Measurements from ENCODE around the gene MYO1D. TPM values are rescaled to one million over a fixed set of nuclear protein-coding genes. Genes with fewer than 3 reads are reported as not detected.

MYO1D gene
- total RNA-seq, 1 donor from 2014 or later, result 18.0 TPM

GRCh38 chr17:32777436-32777835, 99.5 kb downstream of the MYO1D start:
- H3K4me1 ChIP-seq (ENCODE audit: insufficient read depth, low read length), result no peaks in the 10 kb centered on the region
- Mint-ChIP-seq H3K27ac (ENCODE audit: unreplicated experiment) (no peak overlapping the region), H3K4me3 (ENCODE audit: unreplicated experiment) (no peak overlapping the region), H3K4me1 (ENCODE audit: low read depth, unreplicated experiment) (peaks cover 12% of the 10 kb centered on the region), H3K9me3 (ENCODE audit: unreplicated experiment) (no peaks in the 10 kb centered on the region), H3K36me3 (ENCODE audit: low read depth, unreplicated experiment) (no peaks in the 10 kb centered on the region), H3K27me3 (ENCODE audit: low read depth, unreplicated experiment) (no peaks in the 10 kb centered on the region)
- no peak overlapping the region for H3K9ac ChIP-seq (ENCODE audit: low read length)
- H3K9me3 ChIP-seq (ENCODE audit: insufficient read depth, low read depth, low read length), result no peaks in the 10 kb centered on the region
- no peak for FAIRE-seq
- no peak overlapping the region for H3K4me2 ChIP-seq (ENCODE audit: low read length)
- H3K27me3 ChIP-seq (ENCODE audit: insufficient read depth, low read length), result no peaks in the 10 kb centered on the region
- no peaks in the 10 kb centered on the region for H4K20me1 ChIP-seq (ENCODE audit: insufficient read depth, low read length)
- no peak for TF ChIP-seq CTCF (IDR thresholded peaks at IDR 0.05; ENCODE audit: insufficient read depth, low read depth, low read length)
- H3K36me3 ChIP-seq (ENCODE audit: insufficient read depth, low read length), result no peaks in the 10 kb centered on the region
- H2AFZ ChIP-seq (ENCODE audit: low read depth, low read length), result no peak overlapping the region
- H3K4me3 ChIP-seq (ENCODE audit: insufficient read depth, low read depth, low read length), result no peak overlapping the region
- DNase-seq (ENCODE audit: low read depth), result no peak
- H3K79me2 ChIP-seq (ENCODE audit: insufficient read depth, low read length), result no peaks in the 10 kb centered on the region
- no peak overlapping the region for H3K27ac ChIP-seq (ENCODE audit: low read depth, low read length)

- no peak overlapping the region for H3K27ac ChIP-seq (ENCODE audit: low read depth, low read length)
- Mint-ChIP-seq H3K4me1 (ENCODE audit: low read depth, unreplicated experiment) (peaks cover 8% of the 10 kb centered on the region), H3K36me3 (ENCODE audit: low read depth, unreplicated experiment) (no peaks in the 10 kb centered on the region), H3K9me3 (ENCODE audit: unreplicated experiment) (no peaks in the 10 kb centered on the region), H3K27me3 (ENCODE audit: low read depth, unreplicated experiment) (no peaks in the 10 kb centered on the region), H3K27ac (ENCODE audit: unreplicated experiment) (no peak overlapping the region), H3K4me3 (ENCODE audit: unreplicated experiment) (no peak overlapping the region)
- DNase-seq (ENCODE audit: low read depth) (no peak), FAIRE-seq (no peak)
- H3K79me2 ChIP-seq (ENCODE audit: insufficient read depth, low read length), result no peaks in the 10 kb centered on the region
- no peak overlapping the region for H2AFZ ChIP-seq (ENCODE audit: low read depth, low read length)
- no peak overlapping the region for H3K9ac ChIP-seq (ENCODE audit: low read length)
- no peak overlapping the region for H3K4me2 ChIP-seq (ENCODE audit: low read length)
- no peaks in the 10 kb centered on the region for H3K27me3 ChIP-seq (ENCODE audit: insufficient read depth, low read length)
- no peak for TF ChIP-seq EZH2 (IDR thresholded peaks at IDR 0.05; ENCODE audit: insufficient read depth, low read length)
- no peak for TF ChIP-seq CTCF (IDR thresholded peaks at IDR 0.05; ENCODE audit: insufficient read depth, low read depth, low read length)
- no peaks in the 10 kb centered on the region for H3K4me1 ChIP-seq (ENCODE audit: insufficient read depth, low read length)
- no peaks in the 10 kb centered on the region for H4K20me1 ChIP-seq (ENCODE audit: insufficient read depth, low read length)
- H3K4me3 ChIP-seq (ENCODE audit: insufficient read depth, low read depth, low read length), result no peak overlapping the region
- H3K9me3 ChIP-seq (ENCODE audit: insufficient read depth, low read depth, low read length), result no peaks in the 10 kb centered on the region
- H3K36me3 ChIP-seq (ENCODE audit: insufficient read depth, low read length), result no peaks in the 10 kb centered on the region
Observed at GRCh38 chr17:32774695-32775084, 102.2 kb downstream of the MYO1D start.

- no peaks in the 10 kb centered on the region for H3K9me3 Mint-ChIP-seq (ENCODE audit: unreplicated experiment)
- Histone ChIP-seq H3K79me2 (ENCODE audit: insufficient read depth, low read length) (no peaks in the 10 kb centered on the region), H3K9me3 (ENCODE audit: insufficient read depth, low read depth, low read length) (no peaks in the 10 kb centered on the region), H3K4me1 (ENCODE audit: insufficient read depth, low read length) (no peaks in the 10 kb centered on the region), H3K4me3 (ENCODE audit: insufficient read depth, low read depth, low read length) (no peak overlapping the region), H3K27me3 (ENCODE audit: insufficient read depth, low read length) (no peaks in the 10 kb centered on the region), H3K9ac (ENCODE audit: low read length) (no peak overlapping the region), H4K20me1 (ENCODE audit: insufficient read depth, low read length) (no peaks in the 10 kb centered on the region), H3K27ac (ENCODE audit: low read depth, low read length) (no peak overlapping the region), H3K36me3 (ENCODE audit: insufficient read depth, low read length) (no peaks in the 10 kb centered on the region), H3K4me2 (ENCODE audit: low read length) (no peak overlapping the region), H2AFZ (ENCODE audit: low read depth, low read length) (no peak overlapping the region)
- no peak for FAIRE-seq
- no peak overlapping the region for H3K27ac Mint-ChIP-seq (ENCODE audit: unreplicated experiment)
- DNase-seq (ENCODE audit: low read depth), result no peak
- no peaks in the 10 kb centered on the region for H3K27me3 Mint-ChIP-seq (ENCODE audit: low read depth, unreplicated experiment)
- TF ChIP-seq CTCF (IDR thresholded peaks at IDR 0.05; ENCODE audit: insufficient read depth, low read depth, low read length), result no peak
- no peak for TF ChIP-seq EZH2 (IDR thresholded peaks at IDR 0.05; ENCODE audit: insufficient read depth, low read length)
- H3K4me1 Mint-ChIP-seq (ENCODE audit: low read depth, unreplicated experiment), result peaks cover 8% of the 10 kb centered on the region
- H3K36me3 Mint-ChIP-seq (ENCODE audit: low read depth, unreplicated experiment), result no peaks in the 10 kb centered on the region
- H3K4me3 Mint-ChIP-seq (ENCODE audit: unreplicated experiment), result no peak overlapping the region
Observed at GRCh38 chr17:32773856-32774694, 102.8 kb downstream of the MYO1D start.
